HG03280 (cell line): ENCODE measurements around the gene PUS7L.
"Not testable (repeated sequence)": the region's sequence is repeated elsewhere in the genome, so short reads cannot be mapped to it uniquely, and the experiment has no call there.

Source experiments
- ATAC-seq: cut with Tn5 transposase; IDR thresholded peaks from one replicate; pipeline ENCODE4 v1.9.1; 2021; ENCODE audit warnings: mild to moderate bottlenecking, moderate library complexity; ENCODE audit not compliant: unreplicated experiment

Gene PUS7L

DNA sequence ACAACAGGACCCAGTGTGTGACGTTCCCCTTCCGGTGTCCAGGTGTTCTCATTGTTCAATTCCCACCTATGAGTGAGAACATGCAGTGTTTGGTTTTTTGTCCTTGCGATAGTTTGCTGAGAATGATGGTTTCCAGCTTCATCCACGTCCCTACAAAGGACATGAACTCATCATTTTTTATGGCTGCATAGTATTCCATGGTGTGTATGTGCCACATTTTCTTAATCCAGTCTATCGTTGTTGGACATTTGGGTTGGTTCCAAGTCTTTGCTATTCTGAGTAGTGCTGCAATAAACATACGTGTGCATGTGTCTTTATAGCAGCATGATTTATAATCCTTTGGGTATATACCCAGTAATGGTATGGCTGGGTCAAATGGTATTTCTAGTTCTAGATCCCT, 7.2 kb downstream of the PUS7L start:
- ATAC-seq: not testable (repeated sequence)

DNA sequence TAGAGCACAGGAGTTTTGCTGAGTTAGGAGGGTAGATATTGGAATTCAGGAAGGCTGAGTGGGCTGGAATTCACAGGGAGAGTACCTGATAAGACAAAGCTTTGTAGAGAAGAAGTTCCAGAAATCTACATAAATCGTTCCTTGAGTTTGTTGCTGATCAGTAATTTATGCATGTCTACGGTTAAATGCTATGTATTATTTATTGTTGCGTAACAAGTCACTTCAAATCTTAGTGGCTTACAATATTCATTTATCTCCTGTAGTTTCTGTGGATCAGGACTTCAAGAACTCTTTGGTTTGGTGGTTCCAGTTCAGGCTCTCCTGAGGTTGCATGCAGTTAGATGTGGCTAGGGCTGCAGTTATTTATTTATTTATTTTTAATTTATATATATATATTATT, 7.8 kb downstream of the PUS7L start:
- ATAC-seq: no peak

DNA sequence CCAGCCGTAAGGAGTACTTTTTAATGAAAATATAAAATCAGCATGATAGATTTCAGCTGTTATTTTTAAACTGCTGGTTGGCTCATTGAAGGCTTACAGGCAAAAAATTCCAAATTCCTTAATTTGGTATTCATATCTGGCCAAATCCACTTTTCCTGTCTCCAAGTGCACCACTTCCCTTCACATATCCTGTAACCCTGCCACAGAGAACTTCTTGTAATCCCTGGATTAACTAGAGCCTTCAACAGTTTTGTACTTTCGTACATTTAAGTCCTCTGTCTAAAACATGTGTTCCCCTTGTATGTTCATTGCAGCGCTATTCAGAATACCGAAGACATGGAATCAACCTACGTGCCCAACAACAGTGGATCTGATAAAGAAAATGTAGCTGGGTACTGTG, 9.6 kb downstream of the PUS7L start:
- no peak for ATAC-seq

DNA sequence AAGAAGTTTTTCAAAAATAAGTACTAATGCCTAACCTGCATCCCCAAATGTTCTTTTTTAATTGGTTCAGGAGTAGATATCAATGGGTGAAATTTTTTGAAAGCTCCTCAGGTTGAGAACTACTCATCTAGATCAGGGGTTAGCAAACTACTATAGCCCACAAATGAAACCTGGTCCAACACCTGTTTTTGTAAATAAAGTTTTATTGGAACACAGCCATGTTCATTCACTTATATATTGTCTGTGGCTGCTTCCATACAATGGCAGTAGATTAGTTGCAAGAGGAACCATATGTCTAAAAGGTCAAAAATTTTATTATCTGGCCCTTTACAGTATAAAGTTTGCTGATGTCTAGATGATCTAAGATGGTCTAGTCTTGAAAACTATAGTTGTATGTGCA, 13.8 kb downstream of the PUS7L start:
- ATAC-seq: no peak

DNA sequence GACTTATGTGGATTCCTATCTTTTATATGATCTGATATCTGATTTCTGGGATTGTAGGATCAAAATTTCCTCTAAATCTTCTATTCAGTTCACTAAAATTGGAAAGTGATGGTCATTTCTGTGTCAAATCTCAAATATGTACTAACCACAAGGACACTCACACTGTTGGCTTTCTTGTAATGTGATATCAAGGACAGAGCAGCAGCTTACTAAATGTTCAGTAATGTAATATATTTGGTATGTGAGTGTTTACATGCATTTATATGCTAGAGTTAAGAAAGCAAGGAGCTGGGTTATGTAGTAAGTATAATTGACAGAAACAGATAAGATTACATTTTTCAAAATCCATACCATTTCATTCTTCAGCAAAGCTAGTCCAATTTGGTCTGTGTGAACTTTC, 16.5 kb downstream of the PUS7L start:
- ATAC-seq: no peak

DNA sequence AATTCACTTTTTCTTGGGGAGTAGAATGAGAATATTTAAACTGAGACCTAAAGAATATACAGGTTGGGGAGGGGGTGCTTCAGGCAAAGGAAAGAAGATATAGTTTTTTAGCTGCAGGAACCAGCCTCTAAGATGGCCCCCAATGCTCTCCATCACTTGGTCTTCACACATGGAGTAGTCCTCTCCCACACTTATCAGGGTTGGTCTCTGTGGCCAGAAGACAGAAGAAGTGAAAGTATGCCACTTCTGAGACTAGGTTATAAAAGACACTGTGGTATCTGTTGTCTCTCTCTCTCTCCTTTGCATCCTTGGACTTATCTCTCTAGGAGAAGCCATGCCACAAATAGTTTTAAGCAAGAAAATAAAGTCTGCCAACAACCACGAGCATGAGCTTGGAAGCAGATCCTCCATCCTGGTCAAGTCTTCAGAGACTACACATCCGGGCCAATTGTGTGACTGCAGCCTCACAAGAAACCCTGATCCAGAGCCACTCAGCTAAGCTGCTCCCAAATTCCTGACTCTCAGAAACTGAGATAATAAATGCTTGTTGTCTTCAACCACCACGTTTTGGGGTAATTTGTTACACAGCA, 18.0 kb downstream of the PUS7L start:
- no peak for ATAC-seq

DNA sequence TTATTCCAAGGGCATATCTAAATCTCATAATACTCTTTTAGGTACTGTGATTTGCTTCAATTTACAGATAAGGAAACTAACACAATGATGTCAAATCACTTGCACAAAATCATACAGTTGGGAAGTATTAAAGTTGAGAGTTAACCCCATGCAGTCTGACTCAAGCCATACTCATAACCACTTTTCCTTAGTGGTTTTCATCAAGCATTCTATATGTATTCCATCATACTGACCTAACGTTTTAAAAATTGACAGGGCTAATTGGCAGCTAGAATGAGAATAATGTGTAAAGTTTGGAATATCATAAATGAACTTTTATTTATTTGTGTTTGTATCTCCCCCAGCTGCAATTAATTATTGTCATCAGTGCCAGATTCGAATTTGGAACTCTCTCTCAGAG, 20.9 kb downstream of the PUS7L start:
- ATAC-seq: no peak

DNA sequence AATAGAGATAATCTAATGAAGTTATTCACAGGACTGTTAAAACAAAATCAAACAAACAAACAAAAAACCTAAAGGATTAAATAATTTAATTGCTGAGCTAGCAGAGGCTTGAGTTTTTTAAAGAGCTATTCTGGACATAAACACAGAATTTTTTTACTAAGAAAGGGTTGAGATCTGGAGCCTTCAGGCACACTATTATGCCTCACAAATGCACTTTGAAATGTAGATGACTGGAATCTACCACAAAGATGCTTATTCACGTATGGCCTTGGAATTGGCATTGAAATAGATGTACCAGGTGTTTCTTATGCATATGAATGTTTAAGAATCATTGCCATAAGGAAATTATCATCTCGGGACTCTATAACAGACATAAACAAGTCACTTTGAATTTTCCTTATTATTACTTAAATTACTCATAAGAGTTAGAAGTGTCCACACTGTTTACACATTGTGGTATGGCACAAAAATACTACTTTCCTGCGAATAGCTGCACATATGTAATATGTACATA, 21.6 kb downstream of the PUS7L start:
- no peak for ATAC-seq

DNA sequence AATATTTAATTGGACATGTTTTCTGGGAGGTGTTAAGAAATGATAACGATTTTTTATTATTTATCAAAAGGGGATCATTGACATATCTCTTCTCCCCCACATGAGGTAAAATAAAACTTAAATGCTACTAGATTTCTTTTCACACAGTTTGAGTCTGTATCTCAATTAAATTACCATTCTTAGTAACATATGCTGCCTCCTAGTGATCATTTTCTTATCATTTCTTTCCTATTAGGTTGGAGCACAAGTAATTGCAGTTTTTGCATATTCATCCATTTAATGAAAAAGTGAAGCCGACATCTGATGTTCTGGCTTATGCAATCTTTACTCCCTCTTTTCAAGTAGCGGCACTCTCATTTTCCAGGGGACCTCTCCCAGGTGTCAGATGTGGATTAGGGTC, 24.9 kb downstream of the PUS7L start:
- ATAC-seq: no peak

DNA sequence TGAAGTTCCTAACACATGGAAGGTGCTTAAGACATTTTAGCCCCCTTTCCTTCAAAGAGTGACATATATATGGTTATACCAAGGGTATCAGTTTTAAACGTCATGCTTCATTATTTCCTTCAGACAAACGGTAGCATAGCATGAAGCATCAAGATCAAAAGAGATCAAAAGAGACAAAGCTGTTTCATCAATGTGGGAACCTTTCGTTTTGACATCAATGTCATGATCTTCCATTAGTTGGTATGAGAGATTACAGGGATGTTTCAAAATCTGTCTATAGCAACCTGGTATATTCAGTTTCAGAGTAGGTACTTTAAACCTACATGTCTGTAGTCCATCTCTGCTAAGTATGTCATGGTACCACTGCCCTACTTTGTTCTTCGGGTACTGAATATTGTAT, 28.3 kb downstream of the PUS7L start:
- ATAC-seq: no peak

DNA sequence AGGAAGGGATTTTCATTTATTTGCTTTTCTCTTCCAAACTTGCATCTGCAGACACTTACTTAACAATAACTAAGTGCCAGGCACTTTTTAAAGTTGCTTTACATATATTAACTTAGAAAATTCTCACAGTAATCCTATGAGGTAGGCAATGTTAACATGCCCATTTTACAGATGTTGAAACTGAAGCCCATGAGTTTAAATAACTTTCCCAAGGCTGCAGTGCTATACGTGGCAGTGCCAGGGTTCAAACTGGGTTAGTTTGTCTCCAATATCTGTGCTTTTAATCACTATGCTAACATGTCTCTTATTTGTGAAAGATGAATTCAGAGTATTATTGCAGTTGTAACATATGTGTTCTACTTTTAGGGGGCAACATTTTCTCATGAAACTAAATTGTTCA, 29.9 kb downstream of the PUS7L start:
- ATAC-seq: no peak

DNA sequence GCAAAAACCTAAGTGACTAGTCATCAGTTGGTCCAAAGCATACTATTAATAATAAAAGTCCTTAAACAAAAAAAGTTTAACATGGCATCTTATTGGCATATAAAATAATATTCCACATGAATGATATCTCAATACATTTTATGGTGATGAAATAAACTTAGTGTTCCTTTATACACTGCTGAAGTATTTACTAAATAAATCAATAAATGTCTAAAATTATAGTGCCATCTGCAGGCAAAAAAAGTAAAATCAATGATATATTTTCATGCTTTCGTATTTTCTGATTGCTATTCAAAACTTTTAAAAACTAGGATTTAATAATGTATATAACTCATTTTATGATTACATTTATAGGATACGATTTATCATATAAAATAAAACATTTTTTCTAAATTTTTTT, 30.5 kb downstream of the PUS7L start:
- no peak for ATAC-seq

DNA sequence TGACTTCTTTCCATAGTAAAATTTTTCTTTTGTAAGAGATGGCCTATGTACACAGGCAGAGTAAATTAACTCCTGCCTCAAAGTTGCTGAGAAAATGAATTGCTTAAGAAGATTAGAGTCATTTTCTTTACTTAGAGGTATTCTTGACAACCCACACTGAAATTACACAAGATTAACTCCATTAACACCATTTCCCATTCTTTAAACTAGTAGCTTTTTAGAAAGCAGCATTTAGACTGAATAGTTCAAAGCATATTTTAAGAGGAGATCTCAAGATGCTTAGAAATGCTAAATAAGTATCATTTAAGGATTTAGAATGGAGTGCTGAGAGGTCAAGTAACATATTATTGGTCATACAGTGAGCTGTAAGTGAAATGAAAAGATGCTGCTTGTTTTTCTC, 35.5 kb downstream of the PUS7L start:
- no peak for ATAC-seq

DNA sequence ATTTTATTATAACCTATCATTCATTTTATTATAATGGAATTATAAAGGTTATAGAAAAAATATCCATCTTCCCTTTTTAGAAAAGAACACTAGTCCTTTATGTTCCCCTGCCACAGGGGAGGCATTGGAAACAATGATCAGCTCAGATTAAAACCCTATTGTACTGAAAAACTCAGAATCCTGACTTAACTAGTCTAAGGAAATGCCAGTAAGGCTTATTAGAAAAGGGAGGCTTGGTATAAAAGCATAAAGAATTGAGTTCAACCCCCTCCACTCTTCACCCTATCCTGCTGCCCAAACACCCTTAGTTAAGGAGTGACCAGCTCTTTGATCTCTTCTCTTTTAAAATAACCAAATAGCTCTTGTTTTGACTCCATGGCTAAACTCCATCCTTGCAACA, 36.0 kb downstream of the PUS7L start:
- ATAC-seq: no peak

DNA sequence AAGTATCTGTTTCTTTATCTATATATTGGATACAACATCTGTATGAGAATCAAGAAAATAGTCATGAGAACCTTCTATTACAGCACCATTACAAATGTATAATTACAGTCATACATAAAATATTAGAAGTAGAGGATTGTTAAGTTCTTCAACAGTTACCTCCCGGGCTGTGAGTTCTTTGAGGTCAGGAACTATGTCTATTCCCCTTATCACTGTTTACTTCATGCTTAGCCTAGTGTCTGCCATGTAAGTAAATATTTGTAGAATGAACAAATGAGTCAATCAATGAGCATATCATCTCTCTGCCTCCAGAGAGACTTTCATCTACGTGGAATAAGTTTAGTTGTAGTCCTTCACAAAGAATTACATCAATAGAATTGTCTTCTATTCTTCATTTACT, 47.2 kb downstream of the PUS7L start:
- no peak for ATAC-seq

DNA sequence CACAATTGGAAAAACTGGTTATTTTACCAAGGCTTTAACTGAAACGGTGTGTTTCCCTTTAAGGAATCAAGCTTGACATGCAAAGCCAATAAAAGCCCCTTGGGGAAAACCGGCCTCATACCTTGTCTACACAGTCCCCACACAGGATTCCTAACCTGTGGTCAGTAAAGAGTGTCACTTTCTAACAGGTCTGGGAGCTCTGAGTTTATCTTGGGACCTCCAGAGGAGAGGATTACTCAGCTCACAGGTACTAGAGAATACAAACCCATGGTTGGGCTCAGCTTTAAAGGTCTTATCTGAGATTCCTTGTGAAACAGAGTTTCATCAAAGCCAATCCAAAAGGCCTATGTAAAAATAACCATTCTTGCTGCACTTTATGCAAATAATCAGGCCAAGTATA, 54.8 kb downstream of the PUS7L start:
- not testable (repeated sequence) for ATAC-seq

DNA sequence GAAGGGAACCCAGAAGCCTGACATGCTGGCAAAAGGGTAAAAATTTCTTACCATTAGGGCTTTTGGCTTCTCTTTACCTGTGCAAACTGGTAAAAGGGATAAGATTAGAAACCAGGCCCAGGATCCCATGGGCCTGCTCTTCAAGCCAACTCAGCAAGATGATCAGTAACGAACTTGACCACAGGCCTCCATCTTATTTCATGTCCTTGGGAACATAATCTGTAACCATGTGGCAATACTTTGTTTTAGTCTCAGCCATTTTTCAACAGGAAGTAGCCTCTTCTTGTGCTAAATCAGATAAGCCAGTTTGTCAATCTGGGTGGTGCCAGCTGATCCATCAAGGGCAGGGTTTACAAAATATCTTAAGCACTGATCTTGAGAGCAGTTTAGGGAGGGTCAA, 57.4 kb downstream of the PUS7L start:
- not testable (repeated sequence) for ATAC-seq

DNA sequence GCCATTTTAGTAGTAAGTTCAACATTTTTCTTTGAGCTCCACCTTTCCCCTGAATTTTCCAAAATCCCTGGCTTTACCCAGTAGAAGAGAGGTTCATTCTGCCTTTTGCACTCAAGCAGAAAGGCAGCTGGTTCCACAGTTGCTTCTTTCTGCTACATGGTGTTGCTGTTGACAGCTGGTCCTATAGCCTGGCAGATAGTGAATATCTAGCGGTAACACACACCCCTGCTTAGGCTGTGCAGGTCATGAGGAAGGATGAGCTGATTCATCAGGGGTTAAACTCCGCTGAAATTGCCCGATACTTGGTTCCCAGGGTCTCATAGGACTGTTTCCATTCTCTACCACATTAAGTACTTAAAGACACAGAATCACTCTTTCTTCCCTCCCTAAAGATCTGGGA, 62.4 kb downstream of the PUS7L start:
- no peak for ATAC-seq

DNA sequence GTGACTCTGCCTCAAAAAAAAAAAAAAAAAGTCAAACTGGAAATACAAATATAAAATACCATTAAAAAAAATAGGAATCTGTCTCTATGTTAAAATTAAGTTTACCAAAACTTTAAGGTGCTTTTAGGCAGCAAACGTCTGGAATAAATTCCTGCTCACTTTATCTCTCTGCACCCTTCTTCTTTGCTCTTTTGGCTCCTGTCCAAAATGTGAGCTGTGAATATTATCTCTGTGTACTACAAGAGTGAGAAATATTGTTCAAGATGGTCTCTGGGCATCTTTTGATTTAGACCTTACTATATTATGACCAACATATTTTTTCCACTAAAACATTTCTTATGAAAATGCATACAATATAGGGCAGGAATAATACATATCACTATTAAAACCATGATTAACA, 63.7 kb downstream of the PUS7L start:
- ATAC-seq: no peak

DNA sequence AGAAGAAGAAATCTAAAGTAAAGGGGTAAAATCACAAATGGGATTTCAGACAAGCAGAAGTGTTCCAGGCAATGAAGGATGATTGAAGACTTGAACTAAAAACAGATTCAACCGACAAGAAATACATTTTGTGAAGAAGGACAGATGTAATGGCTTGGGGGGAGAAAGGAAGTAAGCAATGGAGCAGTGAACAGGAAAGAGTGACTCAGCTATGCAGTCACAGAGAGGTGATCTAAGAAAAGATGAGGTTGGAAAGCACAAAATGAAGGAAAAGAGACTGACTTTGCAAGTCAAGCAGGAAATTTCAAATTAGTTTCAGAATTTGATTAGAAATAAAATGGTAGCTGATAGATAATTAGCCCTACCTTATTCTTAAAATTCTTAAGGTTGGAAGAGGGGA, 66.5 kb downstream of the PUS7L start:
- no peak for ATAC-seq

DNA sequence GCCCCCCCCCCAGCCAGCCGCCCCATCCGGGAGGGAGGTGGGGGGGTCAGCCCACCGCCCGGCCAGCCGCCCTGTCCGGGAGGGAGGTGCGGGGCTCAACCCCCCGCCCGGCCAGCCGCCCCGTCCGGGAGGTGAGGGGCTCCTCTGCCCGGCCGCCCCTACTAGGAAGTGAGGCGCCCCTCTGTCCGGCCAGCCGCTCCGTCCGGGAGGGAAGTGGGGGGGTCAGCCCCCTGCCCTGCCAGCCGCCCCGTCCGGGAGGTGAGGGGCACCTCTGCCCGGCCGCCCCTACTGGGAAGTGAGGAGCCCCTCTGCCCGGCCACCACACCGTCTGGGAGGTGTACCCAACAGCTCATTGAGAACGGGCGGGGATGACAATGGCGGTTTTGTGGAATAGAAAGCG, 73.1 kb downstream of the PUS7L start:
- ATAC-seq: not testable (repeated sequence)

DNA sequence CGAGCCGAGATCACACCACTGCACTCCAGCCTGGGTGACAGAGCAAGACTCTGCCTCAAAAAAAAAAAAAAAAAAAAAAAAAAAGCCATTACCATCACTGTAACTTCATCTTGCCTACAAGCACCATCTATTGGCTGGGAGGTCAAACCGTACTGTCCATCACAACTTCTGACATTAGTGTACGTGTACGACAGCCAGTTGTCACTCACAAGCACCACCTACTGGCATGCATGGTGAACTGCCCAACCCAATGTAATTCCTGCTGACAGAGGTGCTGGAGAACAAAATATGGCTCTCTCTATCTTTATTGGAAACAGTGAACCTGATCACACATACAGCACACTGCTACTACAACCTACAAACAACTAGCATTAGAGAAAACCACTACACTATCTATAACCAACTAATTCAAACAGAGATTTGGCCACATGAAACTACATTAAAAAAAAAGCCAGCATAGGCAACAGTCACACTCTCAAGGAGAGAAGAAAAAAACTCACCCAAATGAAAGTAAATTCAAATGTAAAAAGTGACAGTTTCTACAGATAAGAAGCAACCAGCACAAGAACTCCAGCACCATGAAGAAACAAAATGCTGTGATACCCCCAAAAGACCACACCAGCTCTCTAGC, 82.3 kb downstream of the PUS7L start:
- ATAC-seq: peak; percentile 89
